Measurements from ENCODE around the gene HNRNPA0. TPM values are rescaled to one million over a fixed set of nuclear protein-coding genes. Genes with fewer than 3 reads are reported as not detected.

HNRNPA0 gene
- polyA plus RNA-seq, 1 donor from 2014 or later: 80.3 TPM

DNA sequence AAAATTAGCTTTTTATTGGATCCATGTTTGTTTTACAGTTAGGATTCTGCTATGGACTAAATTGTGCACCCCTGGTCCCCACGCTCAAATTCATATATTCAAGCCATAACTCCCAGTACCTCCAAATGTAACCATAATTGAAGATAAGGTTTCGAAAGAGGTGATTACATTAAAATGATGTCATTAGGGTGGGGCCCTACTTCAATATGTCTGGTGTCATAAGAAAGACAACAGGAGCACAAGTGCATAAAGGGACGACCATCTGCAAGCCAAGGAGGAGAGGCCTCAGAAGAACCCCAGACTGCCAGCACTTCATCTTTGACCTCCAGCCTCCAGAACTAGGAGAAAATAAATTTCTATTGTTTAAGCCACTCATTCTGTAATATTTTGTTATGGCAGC, 7.4 kb upstream of the HNRNPA0 start:
- no peaks in the 10 kb centered on the region for H3K27me3 ChIP-seq (ENCODE audit: insufficient read depth, low read depth, low read length)
- no peak overlapping the region for H3K4me3 ChIP-seq (ENCODE audit: low read length)
- TF ChIP-seq EZH2 (IDR thresholded peaks at IDR 0.05; ENCODE audit: borderline replicate concordance, insufficient read depth, low read length, poor library complexity, severe bottlenecking): no peak
- TF ChIP-seq TAF1 (IDR thresholded peaks at IDR 0.05; ENCODE audit: low read depth): no peak
- no peak for TF ChIP-seq MXI1 (conservative IDR thresholded peaks at IDR 0.05; ENCODE audit: poor library complexity, severe bottlenecking)
- no peak for TF ChIP-seq EP300 (conservative IDR thresholded peaks at IDR 0.05; ENCODE audit: poor library complexity, severe bottlenecking)
- no peak for TF ChIP-seq SMC3 (conservative IDR thresholded peaks at IDR 0.05; ENCODE audit: poor library complexity)
- TF ChIP-seq, protein P1, sequence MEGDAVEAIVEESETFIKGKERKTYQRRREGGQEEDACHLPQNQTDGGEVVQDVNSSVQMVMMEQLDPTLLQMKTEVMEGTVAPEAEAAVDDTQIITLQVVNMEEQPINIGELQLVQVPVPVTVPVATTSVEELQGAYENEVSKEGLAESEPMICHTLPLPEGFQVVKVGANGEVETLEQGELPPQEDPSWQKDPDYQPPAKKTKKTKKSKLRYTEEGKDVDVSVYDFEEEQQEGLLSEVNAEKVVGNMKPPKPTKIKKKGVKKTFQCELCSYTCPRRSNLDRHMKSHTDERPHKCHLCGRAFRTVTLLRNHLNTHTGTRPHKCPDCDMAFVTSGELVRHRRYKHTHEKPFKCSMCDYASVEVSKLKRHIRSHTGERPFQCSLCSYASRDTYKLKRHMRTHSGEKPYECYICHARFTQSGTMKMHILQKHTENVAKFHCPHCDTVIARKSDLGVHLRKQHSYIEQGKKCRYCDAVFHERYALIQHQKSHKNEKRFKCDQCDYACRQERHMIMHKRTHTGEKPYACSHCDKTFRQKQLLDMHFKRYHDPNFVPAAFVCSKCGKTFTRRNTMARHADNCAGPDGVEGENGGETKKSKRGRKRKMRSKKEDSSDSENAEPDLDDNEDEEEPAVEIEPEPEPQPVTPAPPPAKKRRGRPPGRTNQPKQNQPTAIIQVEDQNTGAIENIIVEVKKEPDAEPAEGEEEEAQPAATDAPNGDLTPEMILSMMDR (IDR thresholded peaks at IDR 0.05; ENCODE audit: poor library complexity, severe bottlenecking): no peak
- no peak for TF ChIP-seq POLR2AphosphoS5 (IDR thresholded peaks at IDR 0.05)
- TF ChIP-seq, protein P2, sequence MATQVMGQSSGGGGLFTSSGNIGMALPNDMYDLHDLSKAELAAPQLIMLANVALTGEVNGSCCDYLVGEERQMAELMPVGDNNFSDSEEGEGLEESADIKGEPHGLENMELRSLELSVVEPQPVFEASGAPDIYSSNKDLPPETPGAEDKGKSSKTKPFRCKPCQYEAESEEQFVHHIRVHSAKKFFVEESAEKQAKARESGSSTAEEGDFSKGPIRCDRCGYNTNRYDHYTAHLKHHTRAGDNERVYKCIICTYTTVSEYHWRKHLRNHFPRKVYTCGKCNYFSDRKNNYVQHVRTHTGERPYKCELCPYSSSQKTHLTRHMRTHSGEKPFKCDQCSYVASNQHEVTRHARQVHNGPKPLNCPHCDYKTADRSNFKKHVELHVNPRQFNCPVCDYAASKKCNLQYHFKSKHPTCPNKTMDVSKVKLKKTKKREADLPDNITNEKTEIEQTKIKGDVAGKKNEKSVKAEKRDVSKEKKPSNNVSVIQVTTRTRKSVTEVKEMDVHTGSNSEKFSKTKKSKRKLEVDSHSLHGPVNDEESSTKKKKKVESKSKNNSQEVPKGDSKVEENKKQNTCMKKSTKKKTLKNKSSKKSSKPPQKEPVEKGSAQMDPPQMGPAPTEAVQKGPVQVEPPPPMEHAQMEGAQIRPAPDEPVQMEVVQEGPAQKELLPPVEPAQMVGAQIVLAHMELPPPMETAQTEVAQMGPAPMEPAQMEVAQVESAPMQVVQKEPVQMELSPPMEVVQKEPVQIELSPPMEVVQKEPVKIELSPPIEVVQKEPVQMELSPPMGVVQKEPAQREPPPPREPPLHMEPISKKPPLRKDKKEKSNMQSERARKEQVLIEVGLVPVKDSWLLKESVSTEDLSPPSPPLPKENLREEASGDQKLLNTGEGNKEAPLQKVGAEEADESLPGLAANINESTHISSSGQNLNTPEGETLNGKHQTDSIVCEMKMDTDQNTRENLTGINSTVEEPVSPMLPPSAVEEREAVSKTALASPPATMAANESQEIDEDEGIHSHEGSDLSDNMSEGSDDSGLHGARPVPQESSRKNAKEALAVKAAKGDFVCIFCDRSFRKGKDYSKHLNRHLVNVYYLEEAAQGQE (IDR thresholded peaks at IDR 0.05; ENCODE audit: borderline replicate concordance): no peak
- no peak for TF ChIP-seq RAD21 (conservative IDR thresholded peaks at IDR 0.05)
- H4K20me1 ChIP-seq (ENCODE audit: insufficient read depth): no peaks in the 10 kb centered on the region
- H3K79me2 ChIP-seq (replicated peaks; ENCODE audit: insufficient read depth, low read length): no peaks in the 10 kb centered on the region
- H3K9me2 ChIP-seq (ENCODE audit: insufficient read depth, low read length): no peaks in the 10 kb centered on the region
- H3K9ac ChIP-seq (ENCODE audit: low read length): no peak overlapping the region
- no peaks in the 10 kb centered on the region for H3F3A ChIP-seq (ENCODE audit: insufficient read depth, low read length, poor library complexity, severe bottlenecking)
- H2AFZ ChIP-seq (ENCODE audit: low read depth, low read length): no peak overlapping the region
- H3K4me2 ChIP-seq (ENCODE audit: low read length): no peak overlapping the region
- no peaks in the 10 kb centered on the region for H3K36me3 ChIP-seq (ENCODE audit: insufficient read depth, low read length)
- H3K9me3 ChIP-seq (ENCODE audit: low read length): no peaks in the 10 kb centered on the region
- H3K27ac ChIP-seq (ENCODE audit: low read length): no peak overlapping the region

DNA sequence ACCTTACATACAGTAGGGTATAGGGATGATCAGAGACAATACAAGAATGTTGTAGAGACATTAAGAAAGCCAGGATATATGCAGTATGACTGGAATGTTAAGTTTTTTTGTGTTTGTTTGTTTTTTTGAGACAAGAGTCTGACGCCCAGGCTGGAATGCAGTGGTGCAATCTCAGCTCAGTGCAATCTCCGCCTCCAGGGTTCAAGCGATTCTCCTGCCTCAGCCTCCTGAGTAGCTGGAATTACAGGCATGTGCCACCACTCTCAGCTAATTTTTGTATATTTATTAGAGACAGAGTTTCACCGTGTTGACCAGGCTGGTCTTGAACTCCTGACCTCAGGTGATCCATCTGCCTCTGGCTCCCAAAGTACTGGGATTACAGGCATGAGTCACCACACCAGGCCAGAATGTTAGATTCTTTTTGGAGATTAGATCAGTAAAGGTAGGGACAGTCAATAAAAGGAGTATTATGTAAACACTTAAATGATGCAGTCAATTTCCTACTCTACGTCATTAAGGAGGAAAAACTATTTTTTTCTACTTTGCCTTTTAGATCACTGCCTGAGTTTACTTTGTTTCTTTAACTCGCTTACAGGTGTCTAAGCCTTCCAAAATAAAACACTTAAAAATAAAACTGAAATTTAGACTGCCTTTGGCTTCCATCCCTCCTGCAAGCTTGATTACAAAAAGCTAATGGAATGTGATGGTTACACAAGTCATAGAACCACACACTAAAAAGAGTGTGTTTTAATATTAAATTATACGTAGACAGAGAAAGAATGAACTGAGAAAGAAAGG, 6.8 kb upstream of the HNRNPA0 start:
- Histone ChIP-seq H3K27me3 (ENCODE audit: insufficient read depth, low read depth, low read length) (no peaks in the 10 kb centered on the region), H3K9me3 (ENCODE audit: low read length) (no peaks in the 10 kb centered on the region), H3K27ac (ENCODE audit: low read length) (no peak overlapping the region), H3K4me3 (ENCODE audit: low read length) (no peak overlapping the region), H4K20me1 (ENCODE audit: insufficient read depth) (no peaks in the 10 kb centered on the region), H3F3A (ENCODE audit: insufficient read depth, low read length, poor library complexity, severe bottlenecking) (no peaks in the 10 kb centered on the region), H3K9ac (ENCODE audit: low read length) (no peak overlapping the region), H2AFZ (ENCODE audit: low read depth, low read length) (no peak overlapping the region), H3K79me2 (replicated peaks; ENCODE audit: insufficient read depth, low read length) (no peaks in the 10 kb centered on the region), H3K36me3 (ENCODE audit: insufficient read depth, low read length) (no peaks in the 10 kb centered on the region), H3K9me2 (ENCODE audit: insufficient read depth, low read length) (no peaks in the 10 kb centered on the region), H3K4me2 (ENCODE audit: low read length) (no peak overlapping the region)
- TF ChIP-seq EP300 (conservative IDR thresholded peaks at IDR 0.05; ENCODE audit: poor library complexity, severe bottlenecking) (no peak), SMC3 (conservative IDR thresholded peaks at IDR 0.05; ENCODE audit: poor library complexity) (no peak), TAF1 (IDR thresholded peaks at IDR 0.05; ENCODE audit: low read depth) (no peak), MXI1 (conservative IDR thresholded peaks at IDR 0.05; ENCODE audit: poor library complexity, severe bottlenecking) (no peak), RAD21 (conservative IDR thresholded peaks at IDR 0.05) (no peak), EZH2 (IDR thresholded peaks at IDR 0.05; ENCODE audit: borderline replicate concordance, insufficient read depth, low read length, poor library complexity, severe bottlenecking) (no peak), POLR2AphosphoS5 (IDR thresholded peaks at IDR 0.05) (no peak)
- TF ChIP-seq, protein P1 (IDR thresholded peaks at IDR 0.05; ENCODE audit: poor library complexity, severe bottlenecking): no peak
- TF ChIP-seq, protein P2 (IDR thresholded peaks at IDR 0.05; ENCODE audit: borderline replicate concordance): no peak
